Activated T-helper 2 cell treated with anti-CD3 and anti-CD28 coated beads, Interferon-gamma antibody, Interleukin-2, Interleukin-4, amounts not matched to agents 10 μg/mL and 5 μg/mL and 100 μg/mL, durations not matched to agents 14 hours and 24 hours and 36 hours (primary cell): ENCODE data around the gene SLPI. TPM values are rescaled to one million over a fixed set of nuclear protein-coding genes. Genes with fewer than 3 reads are reported as not detected.

Source experiments
- DNase-seq: peaks from one replicate; pipeline ENCODE4 v3.0.0; 2021; ENCODE audit warnings: low spot score
- H3K27ac Mint-ChIP-seq: one replicate; pipeline ENCODE4 v1.8.0; 2021; ENCODE audit warnings: mixed read lengths
- H3K27me3 Mint-ChIP-seq: one replicate; pipeline ENCODE4 v1.8.0; 2021; ENCODE audit warnings: low read depth, mixed read lengths
- H3K36me3 Mint-ChIP-seq: one replicate; pipeline ENCODE4 v1.8.0; 2021; ENCODE audit warnings: low read depth, mixed read lengths
- H3K4me1 Mint-ChIP-seq: one replicate; pipeline ENCODE4 v1.8.0; 2021; ENCODE audit warnings: low read depth, mixed read lengths
- H3K4me3 Mint-ChIP-seq: one replicate; pipeline ENCODE4 v1.8.0; 2021; ENCODE audit warnings: low read depth, mild to moderate bottlenecking, moderate library complexity, mixed read lengths
- H3K9me3 Mint-ChIP-seq: one replicate; pipeline ENCODE4 v1.8.0; 2021; ENCODE audit warnings: mixed read lengths
- intact Hi-C: fragments of 100-400 bp; cut with micrococcal nuclease; formaldehyde crosslinking; loops from one replicate; pipeline ENCODE4 v1.15.1; 2023
- total RNA-seq: library from RNA; stranded (reverse); gene quantifications from 2 replicates; pipeline ENCODE4 v1.2.3, GENCODE V29; 2022

Gene SLPI
- not detected in 2 replicates for total RNA-seq

GRCh38 chr20:45254383-45255262, at the start of gene SLPI:
TSS of gene SLPI (minus strand) at chr20:45254564. CDS start at chr20:45254543, 21 bp downstream.
- H3K9me3 Mint-ChIP-seq: no peaks in the 10 kb centered on the region
- peaks cover 27% of the 10 kb centered on the region for H3K27me3 Mint-ChIP-seq
- no peaks in the 10 kb centered on the region for H3K36me3 Mint-ChIP-seq
- H3K27ac Mint-ChIP-seq: no peak within 1 kb of the TSS
- intact Hi-C loops: no loop called here
- H3K4me1 Mint-ChIP-seq: peaks cover 4% of the 10 kb centered on the region
- H3K4me3 Mint-ChIP-seq: no peak within 1 kb of the TSS
- DNase-seq: no peak

GRCh38 chr20:45303586-45304463, 49.5 kb upstream of the SLPI start:
- intact Hi-C loops: no loop called here
- Mint-ChIP-seq H3K27me3 (peaks cover 13% of the 10 kb centered on the region), H3K9me3 (no peaks in the 10 kb centered on the region), H3K27ac (no peak overlapping the region), H3K4me3 (no peak overlapping the region), H3K4me1 (peaks cover 22% of the 10 kb centered on the region), H3K36me3 (no peaks in the 10 kb centered on the region)
- no peak for DNase-seq

- no peaks in the 10 kb centered on the region for H3K36me3 Mint-ChIP-seq
- peaks cover 7% of the 10 kb centered on the region for H3K27me3 Mint-ChIP-seq
- H3K27ac Mint-ChIP-seq: peak overlapping the region; percentile 37
- intact Hi-C loops: no loop called here
- H3K4me3 Mint-ChIP-seq: no peak overlapping the region
- peaks cover 22% of the 10 kb centered on the region for H3K4me1 Mint-ChIP-seq
- DNase-seq: no peak
- H3K9me3 Mint-ChIP-seq: no peaks in the 10 kb centered on the region
Measured at GRCh38 chr20:45301824-45302271, 47.5 kb upstream of the SLPI start.

- Mint-ChIP-seq H3K4me1 (peaks cover 22% of the 10 kb centered on the region), H3K27ac (no peak overlapping the region), H3K36me3 (no peaks in the 10 kb centered on the region), H3K27me3 (peaks cover 7% of the 10 kb centered on the region), H3K9me3 (no peaks in the 10 kb centered on the region), H3K4me3 (no peak overlapping the region)
- peak; percentile 22 for DNase-seq
- intact Hi-C loops: no loop called here
Measured at GRCh38 chr20:45300961-45301360, 46.6 kb upstream of the SLPI start.

GRCh38 chr20:45299786-45300185, 45.4 kb upstream of the SLPI start:
- Mint-ChIP-seq H3K27me3 (peaks cover 3% of the 10 kb centered on the region), H3K4me3 (no peak overlapping the region), H3K9me3 (no peaks in the 10 kb centered on the region), H3K36me3 (no peaks in the 10 kb centered on the region), H3K27ac (no peak overlapping the region), H3K4me1 (peaks cover 22% of the 10 kb centered on the region)
- no peak for DNase-seq
- intact Hi-C loops: no loop called here

GRCh38 chr20:45297786-45298497, 43.6 kb upstream of the SLPI start:
- Mint-ChIP-seq H3K4me1 (peaks cover 16% of the 10 kb centered on the region), H3K4me3 (no peak overlapping the region), H3K36me3 (no peaks in the 10 kb centered on the region), H3K27me3 (peaks cover 5% of the 10 kb centered on the region), H3K27ac (no peak overlapping the region), H3K9me3 (no peaks in the 10 kb centered on the region)
- intact Hi-C loops: no loop called here
- DNase-seq: no peak

- Mint-ChIP-seq H3K27me3 (peaks cover 22% of the 10 kb centered on the region), H3K4me3 (no peak overlapping the region), H3K27ac (no peak overlapping the region), H3K36me3 (no peaks in the 10 kb centered on the region), H3K4me1 (peaks cover 8% of the 10 kb centered on the region), H3K9me3 (no peaks in the 10 kb centered on the region)
- intact Hi-C loops: loop anchor here (5.0 kb wide), 3 partner anchors 57 to 197 kb away; no protein-coding TSS in a partner anchor
- DNase-seq: no peak
Measured at GRCh38 chr20:45294659-45295058, 40.3 kb upstream of the SLPI start.

- H3K36me3 Mint-ChIP-seq: no peaks in the 10 kb centered on the region
- peaks cover 25% of the 10 kb centered on the region for H3K27me3 Mint-ChIP-seq
- H3K9me3 Mint-ChIP-seq: no peaks in the 10 kb centered on the region
- peak overlapping the region; percentile 69 for H3K4me3 Mint-ChIP-seq
- H3K4me1 Mint-ChIP-seq: peaks cover 8% of the 10 kb centered on the region
- intact Hi-C loops: loop anchor here (5.0 kb wide), 3 partner anchors 57 to 197 kb away; no protein-coding TSS in a partner anchor
- H3K27ac Mint-ChIP-seq: no peak overlapping the region
- DNase-seq: no peak
Measured at GRCh38 chr20:45294003-45294368, 39.6 kb upstream of the SLPI start.

- peak; percentile 78 for DNase-seq
- Mint-ChIP-seq H3K27me3 (peaks cover 27% of the 10 kb centered on the region), H3K4me1 (peaks cover 8% of the 10 kb centered on the region), H3K9me3 (no peaks in the 10 kb centered on the region), H3K27ac (no peak overlapping the region), H3K36me3 (no peaks in the 10 kb centered on the region), H3K4me3 (peak overlapping the region; percentile 69)
- intact Hi-C loops: loop anchor here (5.0 kb wide), 3 partner anchors 56 to 196 kb away; no protein-coding TSS in a partner anchor
Measured at GRCh38 chr20:45293041-45294002, 39.0 kb upstream of the SLPI start.

GRCh38 chr20:45292343-45292742, 38.0 kb upstream of the SLPI start:
- intact Hi-C loops: loop anchor here (5.0 kb wide), 3 partner anchors 55 to 195 kb away; no protein-coding TSS in a partner anchor
- no peak overlapping the region for H3K27ac Mint-ChIP-seq
- H3K9me3 Mint-ChIP-seq: no peaks in the 10 kb centered on the region
- DNase-seq: no peak
- H3K4me3 Mint-ChIP-seq: no peak overlapping the region
- H3K27me3 Mint-ChIP-seq: peaks cover 29% of the 10 kb centered on the region
- no peaks in the 10 kb centered on the region for H3K36me3 Mint-ChIP-seq
- peaks cover 8% of the 10 kb centered on the region for H3K4me1 Mint-ChIP-seq

GRCh38 chr20:45291526-45291925, 37.2 kb upstream of the SLPI start:
- Mint-ChIP-seq H3K27ac (no peak overlapping the region), H3K4me1 (peaks cover 8% of the 10 kb centered on the region), H3K36me3 (no peaks in the 10 kb centered on the region), H3K27me3 (peaks cover 29% of the 10 kb centered on the region), H3K9me3 (no peaks in the 10 kb centered on the region), H3K4me3 (no peak overlapping the region)
- DNase-seq: no peak
- intact Hi-C loops: loop anchor here (5.0 kb wide), 3 partner anchors 54 to 194 kb away; no protein-coding TSS in a partner anchor
